Fibroblast of skin of abdomen (primary cell): ENCODE data around the gene TRIP13.
"Not testable (repeated sequence)": the region's sequence is repeated elsewhere in the genome, so short reads cannot be mapped to it uniquely, and the experiment has no call there.

Experiments used
- DNase-seq: peaks from one replicate; pipeline ENCODE4 v3.0.0-alpha.2; 2013

The TRIP13 gene

DNA sequence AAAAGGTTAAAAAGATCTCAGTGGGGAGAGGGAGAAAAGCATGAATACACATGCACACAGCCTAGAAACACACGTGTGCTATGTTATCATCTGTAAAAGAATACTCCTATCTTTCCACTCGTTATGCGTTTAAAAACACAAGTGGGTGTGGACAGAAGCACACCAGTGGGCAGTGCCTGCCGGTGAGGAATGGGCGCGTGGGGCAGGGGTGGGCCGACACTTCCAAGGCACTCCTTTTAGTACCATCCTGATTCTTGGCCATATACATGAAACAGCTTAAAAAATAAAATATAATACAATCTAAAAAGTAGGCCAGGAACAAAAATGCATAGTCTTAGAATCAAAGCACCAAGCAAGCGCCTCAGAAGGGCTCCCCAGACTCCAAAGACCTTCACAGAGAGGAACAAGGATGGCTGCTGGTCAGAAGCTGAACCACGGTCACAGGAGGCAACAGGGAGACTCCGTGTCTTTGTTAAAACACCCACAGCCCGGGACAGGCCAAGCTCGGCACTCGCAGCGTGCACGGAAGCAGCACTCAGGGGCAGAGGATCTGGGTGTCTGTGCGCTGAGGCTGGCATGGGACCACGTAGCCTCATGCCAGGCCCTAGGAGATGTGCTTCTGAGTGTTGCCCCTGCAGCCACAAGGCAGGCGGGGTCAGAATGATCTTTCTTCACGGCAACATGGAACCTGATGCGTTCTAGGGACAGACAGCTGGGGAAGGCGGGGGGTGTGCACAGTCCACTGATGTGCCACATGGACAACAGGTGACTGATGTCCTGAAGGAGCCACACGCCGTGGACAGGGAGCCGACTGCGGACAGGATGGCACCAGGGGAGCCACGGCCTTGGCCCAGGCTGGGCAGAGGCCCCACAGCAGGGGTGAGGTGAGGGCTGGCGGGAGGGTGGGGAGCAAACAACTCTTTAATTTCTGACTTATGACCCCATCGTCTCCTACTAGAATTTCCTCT is 16.0 kb upstream of the TRIP13 start:
- DNase-seq = no peak

DNA sequence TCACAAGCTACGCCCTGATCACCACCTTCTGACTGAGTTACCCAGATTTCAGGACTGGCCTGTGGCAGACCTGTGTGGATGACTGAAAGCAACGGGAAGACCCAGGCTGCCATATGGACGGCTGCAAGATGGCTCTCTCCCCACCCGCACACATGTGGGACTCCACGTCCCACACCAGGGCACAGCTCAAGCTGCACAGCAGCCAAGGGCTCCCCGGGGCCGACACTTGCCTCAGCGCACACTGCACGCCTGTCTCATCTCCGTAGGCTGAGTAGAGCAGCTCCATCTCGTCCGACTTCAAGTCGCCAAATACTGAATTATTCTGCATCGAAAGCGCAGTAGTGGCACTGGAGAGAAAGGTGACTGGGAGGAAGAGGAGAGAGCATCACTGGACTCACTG is 14.6 kb upstream of the TRIP13 start:
- no peak for DNase-seq

DNA sequence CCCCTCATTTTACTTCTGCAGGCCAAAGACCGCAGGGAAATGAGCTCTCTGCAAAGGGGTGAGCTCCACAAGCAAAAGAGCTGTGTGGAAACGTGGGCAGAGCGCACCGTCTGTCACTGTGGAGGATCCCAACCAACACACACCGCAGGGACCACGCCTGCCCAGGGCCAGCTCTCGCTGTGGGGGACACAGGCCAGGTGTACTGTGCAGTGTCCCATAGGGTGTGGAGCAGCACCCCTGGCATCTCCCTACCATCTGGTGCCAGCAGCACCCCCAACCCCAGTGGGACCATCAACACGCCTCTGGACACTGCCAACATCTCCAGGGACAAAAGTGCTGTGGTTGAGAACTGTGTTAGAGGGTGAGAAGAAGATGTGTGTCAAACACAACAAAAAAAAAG is 14.0 kb upstream of the TRIP13 start:
- not testable (repeated sequence) for DNase-seq

DNA sequence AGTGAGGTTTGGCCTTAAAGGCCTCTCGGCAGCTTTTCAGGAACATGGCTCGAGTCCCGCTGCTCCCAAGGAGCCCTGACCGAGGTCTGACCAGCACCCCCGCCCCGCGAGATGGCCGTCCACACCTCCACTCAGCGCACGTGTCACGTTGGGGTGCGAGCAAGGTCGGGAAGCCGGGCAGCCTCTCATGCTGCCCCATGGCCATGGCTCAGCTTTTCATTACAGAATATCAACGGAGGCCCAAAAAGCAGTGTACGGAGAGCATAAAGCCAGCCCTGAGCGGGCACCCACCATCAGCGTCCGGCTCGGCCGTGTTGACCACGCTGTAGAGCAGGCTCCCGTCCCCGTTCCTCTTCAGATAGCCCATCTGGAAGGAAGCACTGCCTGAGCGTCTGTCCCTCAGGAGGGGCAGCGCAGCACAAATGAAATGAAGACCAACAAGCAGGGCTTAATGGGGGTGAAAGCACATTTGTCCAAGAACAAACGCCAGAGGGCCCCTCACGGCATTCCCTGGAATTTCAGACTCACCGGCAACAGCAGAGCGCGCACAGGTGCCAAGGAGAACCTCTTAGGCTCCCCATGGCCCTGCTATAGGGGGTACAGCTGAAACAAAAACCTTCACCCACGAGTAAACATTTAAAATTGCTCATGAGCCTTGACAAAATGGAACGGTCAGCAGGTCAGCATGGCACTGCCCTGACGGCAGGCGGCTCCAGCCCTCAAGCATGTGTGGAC is 11.7 kb upstream of the TRIP13 start:
- DNase-seq = no peak

DNA sequence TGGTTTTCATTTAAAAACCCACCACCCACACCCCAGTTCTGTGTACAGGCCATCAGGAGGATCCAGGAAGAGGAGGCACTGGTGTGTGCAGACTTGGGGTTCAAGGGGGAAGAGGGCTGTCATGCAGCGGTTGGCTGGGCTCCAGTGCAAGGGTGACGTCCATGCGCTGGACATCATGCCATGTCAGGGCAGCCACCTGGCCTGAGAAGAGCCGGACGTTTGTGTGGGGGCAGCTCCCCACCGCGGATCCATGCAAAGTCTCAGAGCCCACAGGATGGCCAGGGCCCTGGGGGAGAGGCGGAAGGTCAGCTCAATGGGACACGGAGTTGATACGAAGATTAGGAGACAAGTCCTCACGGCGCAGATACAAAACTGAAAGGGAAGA is 11.1 kb upstream of the TRIP13 start:
- DNase-seq = no peak

DNA sequence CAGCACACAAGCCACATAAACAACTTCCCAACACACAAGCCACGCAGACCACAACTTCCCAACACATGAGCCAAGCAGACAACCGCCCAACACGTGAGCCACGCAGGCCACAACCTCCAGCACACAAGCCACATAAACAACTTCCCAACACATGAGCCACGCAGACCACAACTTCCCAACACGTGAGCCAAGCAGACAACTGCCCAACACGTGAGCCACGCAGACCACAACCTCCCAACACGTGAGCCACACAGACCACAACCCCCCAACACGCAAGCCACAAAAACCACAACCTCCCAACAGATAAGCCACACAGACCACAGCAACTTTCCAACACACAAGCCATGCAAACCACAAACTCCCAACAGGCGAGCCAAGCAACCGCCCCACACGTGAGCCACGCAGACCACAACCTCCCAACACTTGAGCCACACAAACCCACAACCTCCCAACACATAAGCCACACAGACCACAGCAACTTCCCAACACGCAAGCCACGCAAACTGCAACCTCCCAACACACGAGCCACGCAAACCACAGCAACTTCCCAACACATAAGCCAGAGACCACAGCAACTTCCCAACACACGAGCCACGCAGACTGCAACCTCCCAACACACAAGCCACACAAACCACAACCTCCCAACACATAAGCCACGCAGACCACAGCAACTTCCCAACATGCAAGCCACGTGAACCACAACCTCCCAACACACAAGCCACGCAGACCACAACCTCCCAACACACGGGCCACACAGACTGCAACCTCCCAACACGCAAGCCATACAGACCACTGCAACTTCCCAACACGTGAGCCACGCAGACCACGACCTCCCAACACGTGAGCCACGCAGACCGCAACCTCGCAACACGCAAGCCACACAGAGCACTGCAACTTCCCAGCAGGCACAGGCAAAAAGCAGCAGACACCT is 10.2 kb upstream of the TRIP13 start:
- DNase-seq = no peak

DNA sequence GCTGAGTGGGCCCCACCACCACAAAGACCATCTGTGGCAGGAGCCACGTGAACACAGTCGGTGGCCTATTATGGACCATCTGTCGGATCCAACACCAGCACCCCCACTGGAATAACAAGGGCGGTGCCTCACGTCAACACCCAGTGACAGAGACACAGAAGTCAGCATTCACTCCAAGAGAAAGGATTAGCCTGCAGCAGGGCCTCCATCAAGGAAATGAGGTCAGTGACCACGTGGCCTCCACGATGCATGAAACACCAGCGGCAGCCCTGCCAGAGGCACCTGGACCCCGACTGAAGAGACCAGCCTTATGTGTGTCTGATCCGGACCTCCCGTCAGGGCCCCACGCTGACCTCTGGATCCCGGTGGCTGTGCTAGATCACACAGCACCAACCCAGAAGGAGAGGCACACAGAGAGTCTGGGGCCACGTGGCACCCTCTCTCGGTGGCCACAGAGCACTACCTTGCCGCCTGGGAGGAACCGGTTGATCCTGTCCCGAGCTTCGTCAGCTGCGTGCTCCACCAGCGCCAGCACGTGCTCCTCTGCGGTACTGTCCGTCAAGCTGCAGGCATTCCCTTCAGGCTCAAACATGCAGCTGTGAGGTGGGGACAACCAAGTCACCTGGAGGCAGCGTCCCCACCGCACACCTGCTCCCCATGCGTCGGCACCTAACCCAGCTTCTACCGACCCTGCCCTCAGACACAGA is 9.1 kb upstream of the TRIP13 start:
- DNase-seq = no peak

DNA sequence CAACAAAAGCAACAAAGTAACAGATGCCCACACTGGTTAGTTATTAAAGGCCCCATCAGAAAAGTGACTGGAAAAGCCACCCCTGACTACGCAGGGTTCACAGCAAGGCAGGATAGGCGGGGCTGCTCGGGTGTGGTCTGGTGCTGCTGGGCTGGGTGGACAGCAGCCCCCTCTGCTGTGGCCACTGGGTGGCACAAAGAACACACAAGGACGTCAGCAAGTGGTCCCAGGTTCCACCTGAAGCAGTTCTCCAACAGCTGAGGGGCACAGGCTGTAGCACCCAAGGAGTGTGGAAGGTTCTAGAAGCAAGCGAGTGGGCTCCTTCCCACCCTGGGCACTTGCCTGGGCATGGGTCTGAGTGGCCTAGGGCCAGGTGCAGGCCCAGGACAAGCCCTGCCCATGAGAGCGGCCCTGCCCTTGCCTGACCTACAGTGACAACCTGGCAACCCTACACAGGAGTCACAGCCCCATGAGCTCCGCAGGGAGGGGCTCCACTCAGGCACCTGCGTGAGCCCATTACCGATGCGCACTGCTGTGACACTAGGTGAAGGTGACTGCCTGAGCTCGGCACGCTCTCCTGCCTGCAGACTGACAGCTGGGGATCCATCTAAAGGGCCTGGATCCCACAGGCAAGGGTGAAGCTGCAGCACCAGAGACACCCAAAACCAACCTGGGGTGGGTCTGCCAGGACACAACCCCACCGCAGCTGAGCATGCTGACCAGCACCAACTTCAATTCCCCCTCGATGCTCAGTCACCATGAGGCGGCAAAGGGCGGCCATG is 8.1 kb upstream of the TRIP13 start:
- no peak for DNase-seq

DNA sequence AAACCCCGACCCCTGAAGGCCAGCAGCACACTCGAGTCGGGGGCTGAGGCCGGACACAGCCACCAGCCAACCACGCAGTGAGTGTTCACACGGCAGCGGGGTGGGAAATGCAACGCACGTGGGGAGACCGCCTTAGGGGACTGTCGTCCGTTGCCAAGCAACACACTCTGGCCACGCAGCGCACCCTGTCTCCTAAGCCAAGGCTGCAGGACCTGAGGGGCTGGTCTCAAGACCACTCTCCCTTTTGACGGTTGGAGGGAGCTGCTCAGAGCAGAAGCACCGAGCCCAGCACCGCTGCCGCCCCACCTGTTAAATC is 7.6 kb upstream of the TRIP13 start:
- DNase-seq = no peak

DNA sequence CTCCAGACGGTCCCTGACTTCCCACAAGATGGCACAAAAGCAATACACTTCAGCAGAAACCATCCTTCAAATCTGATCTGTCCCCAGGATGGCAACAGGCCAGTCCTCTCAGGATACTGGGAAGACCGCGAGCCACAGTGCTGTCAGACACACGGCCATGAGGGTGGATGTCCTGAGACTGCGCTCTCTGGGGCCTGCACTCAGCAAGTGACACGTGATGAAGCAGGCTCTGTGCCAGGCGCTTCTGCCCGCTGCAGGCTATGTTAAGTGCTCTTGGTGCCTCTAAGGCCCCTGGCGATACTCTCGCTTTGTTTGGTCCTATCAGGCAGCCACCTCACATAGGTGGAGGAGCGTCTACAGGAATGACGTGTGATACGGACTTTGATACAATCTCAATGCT is 7.2 kb upstream of the TRIP13 start:
- no peak for DNase-seq

DNA sequence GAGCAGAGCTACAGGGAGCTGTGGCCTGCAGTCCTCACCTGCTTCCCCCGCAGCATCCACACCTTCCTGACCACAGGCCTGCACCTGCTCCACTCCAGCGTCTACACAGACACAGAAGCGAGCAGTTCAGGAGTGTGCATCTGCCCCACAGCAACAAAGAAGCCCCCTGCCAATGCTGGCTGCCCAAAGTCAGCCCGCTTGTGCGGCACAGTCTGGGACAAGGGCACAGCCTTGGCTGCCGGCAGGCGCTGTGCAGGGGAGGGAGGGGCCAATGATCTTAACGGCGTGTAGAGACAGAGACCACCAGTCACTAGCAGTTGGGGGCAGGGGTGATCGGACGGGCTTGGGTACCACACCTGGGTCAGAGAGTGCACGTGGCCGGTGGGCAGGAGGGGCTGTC is 6.6 kb upstream of the TRIP13 start:
- no peak for DNase-seq

DNA sequence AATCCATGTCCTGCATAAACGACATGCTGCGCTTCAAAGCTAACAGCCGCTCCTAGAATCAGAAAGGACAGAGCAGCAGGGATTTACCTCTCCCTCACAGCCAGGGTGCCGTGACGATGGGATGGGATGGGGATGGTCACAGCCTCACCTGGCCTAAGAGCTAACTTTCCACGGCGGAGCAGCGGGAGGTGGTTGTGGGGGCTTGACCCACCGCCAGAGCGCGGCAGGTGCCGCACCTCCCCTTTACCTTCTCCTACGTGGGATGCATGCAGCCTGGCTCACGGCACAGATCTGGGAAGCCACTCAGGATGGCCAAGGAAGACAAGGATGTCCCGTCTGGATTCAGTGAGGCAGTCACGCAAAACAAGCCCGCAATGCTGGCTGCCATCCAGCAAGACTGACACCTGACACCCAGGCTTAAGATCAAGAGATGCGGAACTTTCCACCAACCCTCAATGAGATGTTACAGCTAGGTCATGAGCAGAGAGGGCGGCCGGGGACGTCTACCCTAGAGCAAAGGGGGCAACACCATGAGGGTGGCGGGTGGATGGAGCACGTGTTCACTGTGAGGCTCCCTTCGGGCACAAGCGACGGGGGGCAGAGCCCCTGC is 5.9 kb upstream of the TRIP13 start:
- no peak for DNase-seq

DNA sequence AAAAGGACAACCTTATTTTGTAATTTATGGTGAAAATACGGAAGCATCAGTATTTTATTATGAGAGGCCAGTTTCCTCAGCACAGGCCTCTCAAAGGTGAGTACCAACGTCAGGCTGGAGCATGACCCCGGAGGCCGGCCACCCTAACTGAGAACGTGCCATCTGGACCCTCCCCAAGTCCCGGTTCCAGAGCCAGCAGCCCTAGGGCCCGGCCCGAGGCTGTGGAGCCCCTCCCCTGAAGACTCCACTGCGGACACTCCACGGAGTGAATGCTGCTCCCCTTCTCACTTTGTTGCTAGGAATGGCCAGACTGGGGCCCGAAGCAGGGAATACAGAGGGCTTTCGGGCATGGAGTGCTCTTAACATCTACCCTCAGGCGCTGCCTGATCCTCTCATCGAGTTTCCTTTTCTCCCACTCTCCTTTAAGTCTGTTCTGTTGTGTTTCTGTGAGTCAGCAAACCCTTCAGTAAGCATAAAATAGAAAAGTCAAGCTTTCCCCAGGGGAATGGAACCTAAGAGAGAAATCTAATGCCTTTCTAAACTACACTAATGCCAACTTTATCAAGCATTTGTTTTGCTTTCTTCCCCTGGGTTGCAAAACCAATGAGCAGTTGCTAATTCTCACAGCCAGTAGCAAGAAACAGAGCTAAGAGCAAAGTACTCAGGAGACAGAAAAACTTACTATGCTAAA is 4.6 kb upstream of the TRIP13 start:
- no peak for DNase-seq

DNA sequence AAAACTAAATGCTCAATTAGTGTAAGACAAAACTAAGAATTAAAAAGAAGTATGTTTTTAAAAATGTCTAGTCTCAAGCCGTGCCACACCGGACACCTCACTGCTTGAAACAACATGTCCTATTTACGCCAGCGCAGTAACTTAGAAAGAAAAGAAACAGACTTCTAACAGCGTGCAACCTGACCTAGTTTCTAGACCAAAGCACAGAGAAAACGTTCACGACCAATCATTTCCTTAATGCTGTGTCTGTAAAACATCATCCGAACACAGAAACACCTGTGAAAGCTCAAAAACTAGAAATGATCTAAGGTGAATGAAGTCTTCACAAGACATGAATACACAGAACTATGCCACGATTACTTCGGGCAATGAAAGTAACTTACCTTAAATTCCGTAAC is 4.0 kb upstream of the TRIP13 start:
- no peak for DNase-seq

DNA sequence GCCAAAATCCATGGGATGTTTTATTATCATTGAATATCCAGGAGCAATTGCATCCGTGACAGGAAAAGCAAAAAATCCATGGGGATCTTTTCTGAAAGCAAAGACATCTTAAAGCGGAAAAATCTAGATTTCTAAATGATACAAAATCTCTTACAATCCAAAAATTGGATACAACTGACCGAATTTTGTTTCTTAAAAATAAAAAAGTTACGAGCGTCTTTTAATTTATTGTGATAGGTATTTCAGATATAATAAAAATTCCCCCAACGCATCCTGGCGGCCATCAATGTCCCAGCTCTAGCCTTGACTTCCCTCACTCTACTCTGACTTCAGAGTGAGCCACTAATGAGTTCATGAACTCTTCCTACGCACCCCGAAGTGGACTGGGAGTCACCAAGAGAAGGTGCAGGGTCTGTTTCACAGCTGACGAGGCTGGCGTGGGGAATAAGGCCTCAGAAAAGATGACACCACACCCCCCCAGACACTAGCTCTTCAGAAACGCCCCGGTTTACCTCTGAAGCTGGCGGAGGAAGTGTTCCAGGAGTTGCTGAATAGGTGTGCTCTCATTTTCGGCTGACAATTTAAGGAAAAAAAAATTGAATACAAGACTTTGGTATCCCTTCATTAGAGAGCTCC is 3.5 kb upstream of the TRIP13 start:
- DNase-seq = no peak

DNA sequence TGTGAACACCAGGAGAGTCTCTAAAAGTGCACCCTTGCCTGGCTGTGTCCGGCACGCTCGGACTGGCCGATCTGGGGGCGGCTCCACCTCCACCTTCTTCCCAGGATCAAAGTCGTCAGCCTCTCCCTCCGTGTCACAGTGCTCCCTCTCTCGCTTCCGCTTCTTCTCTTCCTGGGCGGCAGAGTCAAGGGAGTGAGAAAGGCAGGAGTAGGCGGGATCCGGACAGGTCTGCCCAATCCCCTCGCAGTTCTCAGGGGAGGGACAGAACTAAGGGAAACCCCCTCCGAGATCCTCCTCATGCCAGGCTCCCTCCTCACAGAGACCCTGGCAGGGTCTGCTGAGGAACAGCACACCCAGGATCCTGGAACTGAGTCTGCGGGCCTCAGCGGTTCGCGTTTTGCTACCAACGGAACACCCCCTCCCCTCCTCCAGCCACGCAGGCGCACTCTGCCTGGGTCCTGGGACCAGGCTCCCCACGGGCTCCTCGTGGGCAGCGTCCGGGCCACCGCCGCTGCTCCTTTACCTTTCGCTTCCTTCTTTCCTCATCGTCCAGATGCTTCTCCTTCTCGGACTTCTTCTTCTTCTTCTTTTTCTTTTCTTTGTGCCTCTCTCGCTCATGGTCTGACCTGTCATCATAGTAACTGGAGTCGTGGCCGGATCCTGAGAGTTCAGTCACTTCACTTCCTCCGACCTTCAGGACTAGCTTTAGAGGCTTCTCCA is 1.4 kb upstream of the TRIP13 start:
- DNase-seq = peak; percentile 3

DNA sequence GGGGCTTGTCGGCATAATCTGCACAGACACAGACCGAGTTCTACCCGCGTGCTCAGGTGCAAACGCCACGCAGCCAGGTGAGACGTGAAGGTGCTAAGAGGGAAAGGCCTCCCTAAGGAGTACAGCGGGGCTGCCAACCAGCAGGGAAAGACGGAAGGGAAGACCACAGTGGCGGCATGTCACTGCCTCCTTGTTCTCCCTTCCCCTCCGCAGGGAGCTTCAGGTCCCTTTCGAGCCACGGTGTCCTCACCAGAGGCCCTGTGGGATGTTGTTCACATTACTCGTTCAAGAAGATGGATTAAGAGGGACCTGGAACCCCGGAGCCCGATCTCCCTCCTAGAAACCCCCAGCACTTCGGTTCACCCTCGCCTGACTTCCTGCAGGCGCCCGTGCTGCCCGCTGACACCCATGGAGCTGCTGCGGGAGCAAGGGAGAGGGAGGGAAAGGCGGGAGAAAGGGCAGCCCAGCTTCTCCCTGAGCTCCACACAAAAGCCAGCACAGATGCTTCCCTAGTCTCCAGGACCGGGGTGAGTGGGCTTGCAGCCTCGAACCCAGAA is 769 bp upstream of the TRIP13 start:
- peak; percentile 4 for DNase-seq

DNA sequence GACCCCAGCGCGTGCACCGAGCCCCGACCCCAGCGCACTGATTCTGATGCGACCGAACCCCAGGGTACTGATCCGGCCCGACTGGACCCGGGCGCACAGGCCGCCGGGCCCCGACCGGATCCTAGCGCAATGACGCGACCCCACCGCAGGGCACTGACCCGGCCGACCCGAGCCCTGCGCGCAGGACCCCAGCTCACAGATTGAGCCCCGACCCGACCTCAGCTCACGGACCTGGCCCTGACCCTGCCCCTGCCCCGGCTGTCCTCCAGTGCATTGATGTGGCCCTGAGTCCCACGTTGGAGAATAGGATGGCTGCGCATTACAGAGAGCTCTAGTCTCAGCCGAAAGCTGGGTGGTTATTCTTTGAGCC is 438 bp downstream of the TRIP13 start:
- DNase-seq = no peak

DNA sequence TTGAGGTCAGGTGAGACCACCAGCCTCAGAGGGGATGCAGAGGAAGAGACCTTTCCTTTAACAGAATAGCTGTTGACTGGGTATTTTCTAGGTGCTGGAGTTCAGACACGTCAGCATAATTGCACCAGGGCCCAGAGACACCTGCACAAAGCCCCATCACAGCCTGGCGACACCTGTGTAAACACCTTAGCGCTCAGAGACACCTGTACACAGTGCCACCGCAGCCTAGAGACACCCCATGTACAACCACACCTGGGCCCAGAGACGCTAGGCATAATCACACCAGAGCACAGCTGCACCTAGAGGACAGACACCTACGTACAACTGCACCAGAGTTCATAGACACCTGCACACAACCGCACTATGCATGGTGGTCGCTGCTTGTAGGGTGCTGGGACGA is 1.0 kb downstream of the TRIP13 start:
- DNase-seq = no peak
